GM18526 (cell line): Measurements from ENCODE around the gene AHCYL2.

Experiments
- POLR2A ChIP-seq: IDR thresholded peaks from 3 replicates; pipeline ENCODE4 v1.6.1; 2011; ENCODE audit not compliant: insufficient read length; ENCODE audit errors: extremely low read depth

The AHCYL2 gene

DNA sequence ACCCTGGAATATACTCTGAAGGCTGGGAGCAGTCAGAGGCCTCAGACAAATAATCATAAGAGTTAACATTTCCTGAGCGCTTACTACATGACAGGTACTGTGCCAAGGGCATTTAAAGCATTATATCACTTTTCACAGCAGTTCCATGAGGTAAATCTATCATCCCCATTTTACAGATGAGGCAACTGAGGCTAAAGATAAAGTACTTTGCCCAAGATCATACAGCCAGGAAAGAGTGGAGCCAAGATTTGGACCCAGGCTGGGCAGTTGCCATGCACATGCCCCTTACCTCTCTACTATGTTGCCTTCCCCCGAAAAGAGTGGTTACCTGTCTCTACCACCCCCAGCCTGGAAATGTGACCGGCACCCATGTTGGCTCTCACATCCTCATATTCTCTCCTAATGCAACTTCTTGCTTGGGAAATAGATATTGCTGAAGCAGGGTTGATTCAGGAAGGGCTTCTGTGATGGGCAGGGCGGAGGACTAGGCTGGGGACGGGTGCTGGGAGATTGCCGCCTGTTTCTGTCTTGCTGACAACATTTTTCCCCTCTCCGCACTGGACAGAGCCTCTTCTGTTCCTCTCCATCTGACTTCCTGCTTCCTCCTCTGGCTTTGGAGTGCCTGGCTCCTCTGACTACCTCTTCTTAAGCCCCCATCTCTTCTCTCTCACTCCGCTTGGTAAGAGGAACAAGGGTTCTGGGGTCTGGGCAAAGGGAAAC lies 22.6 kb upstream of the AHCYL2 start:
- TF ChIP-seq POLR2A: no peak

DNA sequence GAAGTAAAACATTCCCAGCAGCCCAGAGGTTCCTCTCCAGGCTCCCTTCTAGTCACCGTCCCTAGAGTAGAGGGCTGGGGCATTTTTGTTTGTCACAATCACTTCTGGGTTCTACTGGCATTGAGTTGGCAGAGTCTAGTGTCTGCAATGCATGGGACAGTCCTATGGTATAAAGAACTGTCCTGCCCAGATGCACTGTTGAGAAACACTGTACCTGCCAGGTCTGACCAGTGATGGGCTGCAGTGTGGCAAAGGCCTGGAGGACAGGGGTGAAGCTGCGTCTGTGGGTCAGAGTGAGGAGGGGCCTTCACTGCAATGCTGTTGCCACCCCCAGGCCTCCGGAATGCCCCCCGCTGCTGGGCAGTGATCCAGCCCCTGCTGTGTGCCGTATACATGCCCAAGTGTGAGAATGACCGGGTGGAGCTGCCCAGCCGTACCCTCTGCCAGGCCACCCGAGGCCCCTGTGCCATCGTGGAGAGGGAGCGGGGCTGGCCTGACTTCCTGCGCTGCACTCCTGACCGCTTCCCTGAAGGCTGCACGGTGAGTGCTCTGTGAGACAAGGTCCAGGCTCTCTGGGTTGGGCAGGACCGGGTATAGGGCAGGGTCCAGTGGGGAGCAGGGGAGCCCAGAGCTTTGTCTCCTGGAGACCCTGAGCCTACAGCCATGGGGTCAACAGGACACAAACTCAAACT lies 21.6 kb upstream of the AHCYL2 start:
- TF ChIP-seq POLR2A: no peak

- no peak for TF ChIP-seq POLR2A
Measured at GRCh38 chr7:129205126-129205818, 19.6 kb upstream of the AHCYL2 start.

DNA sequence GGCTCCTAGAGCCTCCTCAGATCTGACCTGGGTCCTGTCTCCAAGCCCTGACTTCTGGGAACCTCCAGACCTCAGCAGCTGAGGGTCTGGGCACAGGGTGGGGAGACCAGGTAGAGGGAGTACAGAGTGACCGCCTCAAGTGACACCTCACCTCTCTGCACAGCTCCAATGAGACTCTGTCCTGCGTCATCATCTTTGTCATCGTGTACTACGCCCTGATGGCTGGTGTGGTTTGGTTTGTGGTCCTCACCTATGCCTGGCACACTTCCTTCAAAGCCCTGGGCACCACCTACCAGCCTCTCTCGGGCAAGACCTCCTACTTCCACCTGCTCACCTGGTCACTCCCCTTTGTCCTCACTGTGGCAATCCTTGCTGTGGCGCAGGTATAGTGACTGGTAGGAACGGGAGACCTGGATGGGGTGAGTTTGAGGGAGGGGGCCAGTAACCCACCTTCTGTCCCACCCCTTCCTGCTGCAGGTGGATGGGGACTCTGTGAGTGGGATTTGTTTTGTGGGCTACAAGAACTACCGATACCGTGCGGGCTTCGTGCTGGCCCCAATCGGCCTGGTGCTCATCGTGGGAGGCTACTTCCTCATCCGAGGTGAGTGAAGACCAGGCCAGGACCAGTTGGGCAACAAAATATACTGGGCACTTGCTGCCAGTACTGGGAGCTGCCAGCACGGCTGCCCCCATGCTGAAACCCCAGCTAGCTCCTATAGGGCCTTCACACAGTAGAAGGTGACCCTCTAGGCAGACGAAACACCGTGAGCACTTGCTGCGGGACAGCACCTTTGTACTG lies 18.6 kb upstream of the AHCYL2 start:
- no peak for TF ChIP-seq POLR2A

DNA sequence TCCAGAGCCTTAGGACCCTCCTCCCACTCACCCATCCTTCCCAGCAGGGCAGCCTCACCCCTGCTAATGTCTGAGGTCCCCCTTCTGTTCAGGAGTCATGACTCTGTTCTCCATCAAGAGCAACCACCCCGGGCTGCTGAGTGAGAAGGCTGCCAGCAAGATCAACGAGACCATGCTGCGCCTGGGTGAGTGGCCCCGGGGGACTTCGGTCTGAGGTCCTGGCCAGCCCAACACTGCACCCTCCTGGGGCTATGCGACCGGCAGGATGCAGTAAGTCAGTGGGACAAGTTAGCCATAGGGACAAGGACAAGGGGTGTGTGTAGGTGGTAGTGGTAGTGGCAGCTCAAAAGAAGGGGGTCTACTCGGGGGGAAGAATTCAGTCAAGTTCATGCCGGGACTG lies 16.2 kb upstream of the AHCYL2 start:
- no peak for TF ChIP-seq POLR2A

- TF ChIP-seq POLR2A: no peak
Measured at GRCh38 chr7:129209067-129209926, 15.5 kb upstream of the AHCYL2 start.

- TF ChIP-seq POLR2A: no peak
Measured at GRCh38 chr7:129210256-129210988, 14.4 kb upstream of the AHCYL2 start.

GRCh38 chr7:129210989-129211312 lies 13.9 kb upstream of the AHCYL2 start:
- TF ChIP-seq POLR2A: no peak

DNA sequence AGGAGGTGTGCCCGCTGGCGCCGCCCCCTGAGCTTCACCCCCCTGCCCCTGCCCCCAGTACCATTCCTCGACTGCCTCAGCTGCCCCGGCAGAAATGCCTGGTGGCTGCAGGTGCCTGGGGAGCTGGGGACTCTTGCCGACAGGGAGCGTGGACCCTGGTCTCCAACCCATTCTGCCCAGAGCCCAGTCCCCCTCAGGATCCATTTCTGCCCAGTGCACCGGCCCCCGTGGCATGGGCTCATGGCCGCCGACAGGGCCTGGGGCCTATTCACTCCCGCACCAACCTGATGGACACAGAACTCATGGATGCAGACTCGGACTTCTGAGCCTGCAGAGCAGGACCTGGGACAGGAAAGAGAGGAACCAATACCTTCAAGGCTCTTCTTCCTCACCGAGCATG lies 12.7 kb upstream of the AHCYL2 start:
- TF ChIP-seq POLR2A: no peak

DNA sequence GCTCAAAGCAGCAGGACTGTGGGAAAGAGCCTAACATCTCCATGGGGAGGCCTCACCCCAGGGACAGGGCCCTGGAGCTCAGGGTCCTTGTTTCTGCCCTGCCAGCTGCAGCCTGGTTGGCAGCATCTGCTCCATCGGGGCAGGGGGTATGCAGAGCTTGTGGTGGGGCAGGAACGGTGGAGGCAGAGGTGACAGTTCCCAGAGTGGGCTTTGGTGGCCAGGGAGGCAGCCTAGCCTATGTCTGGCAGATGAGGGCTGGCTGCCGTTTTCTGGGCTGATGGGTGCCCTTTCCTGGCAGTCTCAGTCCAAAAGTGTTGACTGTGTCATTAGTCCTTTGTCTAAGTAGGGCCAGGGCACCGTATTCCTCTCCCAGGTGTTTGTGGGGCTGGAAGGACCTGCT lies 12.2 kb upstream of the AHCYL2 start:
- TF ChIP-seq POLR2A: no peak

DNA sequence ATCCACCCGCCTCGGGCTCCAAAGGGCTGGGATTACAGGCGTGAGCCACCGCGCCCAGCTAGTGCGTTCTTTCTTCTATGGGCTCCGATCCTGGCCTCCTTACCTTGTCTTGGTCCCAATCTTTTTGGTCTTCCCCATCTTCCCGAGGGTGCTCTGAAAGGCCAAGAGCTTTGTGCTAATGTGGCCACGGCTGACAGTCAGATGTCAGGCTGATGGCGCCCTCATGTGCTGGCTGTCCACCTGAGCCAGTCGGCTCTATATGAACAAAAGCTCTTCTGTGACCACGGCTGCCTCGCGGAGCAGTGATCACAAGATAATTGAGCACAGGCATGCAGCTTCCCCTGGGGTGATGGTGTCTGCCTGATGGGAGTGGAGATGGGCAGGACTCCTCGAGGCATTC lies 11.0 kb upstream of the AHCYL2 start:
- no peak for TF ChIP-seq POLR2A

GRCh38 chr7:129218514-129219062 lies 6.2 kb upstream of the AHCYL2 start:
- no peak for TF ChIP-seq POLR2A

GRCh38 chr7:129222064-129222463 lies 2.8 kb upstream of the AHCYL2 start:
- no peak for TF ChIP-seq POLR2A
